PFSK-1 (cell line): ENCODE measurements around the gene RHOF.

Experiments used
- FOXP2 ChIP-seq: optimal IDR thresholded peaks from 2 replicates; pipeline ENCODE3; 2011; ENCODE audit warnings: borderline replicate concordance, control low read depth, inconsistent platforms; ENCODE audit not compliant: insufficient read depth; ENCODE audit errors: extremely low read length, extremely low read depth
- POLR2AphosphoS5 ChIP-seq: IDR thresholded peaks from 2 replicates; pipeline ENCODE4 v1.6.1; 2012; ENCODE audit warnings: low read depth, mild to moderate bottlenecking, control low read depth, low read length, moderate library complexity
- REST ChIP-seq, 2 experiments: IDR thresholded peaks; 2 replicates each; pipeline versions ENCODE4 v1.6.1 to v1.8.0; 2011 to 2012; ENCODE audit warnings: low read depth in 2 of 2, low read length in 2 of 2, control low read depth in 1 of 2, inconsistent platforms in 1 of 2, mild to moderate bottlenecking in 1 of 2, moderate library complexity in 1 of 2; ENCODE audit not compliant: insufficient read depth in 1 of 2
- SIN3A ChIP-seq: IDR thresholded peaks from 2 replicates; pipeline ENCODE4 v1.6.1; 2012; ENCODE audit warnings: mild to moderate bottlenecking, low read length, moderate library complexity, borderline replicate concordance; ENCODE audit not compliant: insufficient read depth
- TAF1 ChIP-seq: IDR thresholded peaks from 2 replicates; pipeline ENCODE4 v1.6.1; 2012; ENCODE audit warnings: low read length, control low read depth, borderline replicate concordance; ENCODE audit not compliant: insufficient read depth

The RHOF gene

GRCh38 chr12:121738340-121738858 lies 55.1 kb downstream of the RHOF start:
- no peak for TF ChIP-seq REST (IDR thresholded peaks at IDR 0.05; ENCODE audit: insufficient read depth in 1 of 2, low read depth in 2 of 2, low read length in 2 of 2)
- no peak for TF ChIP-seq POLR2AphosphoS5
- TF ChIP-seq TAF1, result no peak
- TF ChIP-seq SIN3A, result no peak
- TF ChIP-seq FOXP2, result no peak

DNA sequence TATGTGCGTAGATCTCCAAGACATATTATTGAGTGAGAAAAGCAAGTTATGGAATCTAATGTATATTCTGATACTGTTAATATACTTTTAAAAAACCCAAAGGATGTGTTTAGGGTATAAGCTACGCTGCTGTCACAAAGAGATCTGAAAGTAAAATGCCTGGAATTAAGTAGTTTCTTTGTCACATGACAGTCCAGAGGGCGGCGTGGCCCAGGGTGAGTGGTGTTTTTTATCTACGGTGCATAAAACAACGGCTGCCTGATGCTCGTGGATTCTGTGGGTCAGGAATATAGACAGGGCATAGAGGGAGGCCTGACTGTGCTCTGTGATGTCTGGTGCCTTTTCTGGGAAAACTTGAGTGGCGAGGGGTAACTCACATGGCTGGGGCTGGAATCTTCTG lies 59.6 kb downstream of the RHOF start:
- TF ChIP-seq TAF1, result no peak

DNA sequence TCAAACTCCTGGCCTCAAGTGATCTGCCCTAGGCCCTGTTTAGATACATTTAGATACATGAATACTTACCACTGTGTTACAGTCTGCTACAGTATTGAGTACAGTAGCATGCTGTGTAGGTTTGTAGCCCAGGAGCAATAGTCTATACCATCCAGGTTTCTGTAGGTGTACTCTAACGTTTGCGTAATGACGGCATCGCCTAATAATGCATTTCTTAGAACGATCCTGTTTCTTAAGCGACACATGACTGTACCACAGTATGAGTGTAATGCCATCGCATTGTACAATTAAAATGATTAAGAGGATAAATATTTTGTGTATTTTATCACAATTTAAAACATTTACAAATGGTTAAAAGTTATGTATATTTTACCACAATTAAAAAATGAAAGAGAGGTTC lies 62.0 kb downstream of the RHOF start:
- TF ChIP-seq REST (IDR thresholded peaks at IDR 0.05; ENCODE audit: insufficient read depth in 1 of 2, low read depth in 2 of 2, low read length in 2 of 2), result no peak
- no peak for TF ChIP-seq POLR2AphosphoS5
- no peak for TF ChIP-seq SIN3A
- no peak for TF ChIP-seq FOXP2
- TF ChIP-seq TAF1, result no peak

DNA sequence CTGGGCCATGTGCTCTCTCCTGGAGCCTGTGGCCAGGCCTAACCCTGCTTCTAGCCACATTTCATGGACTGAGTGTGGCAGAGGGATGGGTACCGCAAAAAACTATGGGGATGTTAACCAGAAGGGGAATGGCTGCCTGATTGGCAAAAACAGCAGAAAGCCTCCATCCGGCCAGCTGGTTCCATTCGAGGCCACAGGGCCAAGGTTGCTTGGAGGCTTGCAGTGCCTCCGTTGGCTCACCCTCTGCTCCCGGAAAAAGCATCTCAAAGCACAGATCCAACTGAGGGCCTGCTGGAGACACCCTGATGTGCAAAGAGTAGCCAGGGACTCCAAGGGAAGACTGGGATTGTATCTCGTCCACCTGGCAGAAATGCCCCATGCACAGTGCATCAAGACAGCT lies 64.5 kb downstream of the RHOF start:
- no peak for TF ChIP-seq SIN3A
- TF ChIP-seq TAF1, result no peak
- TF ChIP-seq FOXP2, result no peak
- no peak for TF ChIP-seq POLR2AphosphoS5
- no peak for TF ChIP-seq REST (IDR thresholded peaks at IDR 0.05; ENCODE audit: insufficient read depth in 1 of 2, low read depth in 2 of 2, low read length in 2 of 2)
